GF-D8 (cell line): Measurements from ENCODE around the gene ART4.

Experiments
- DNase-seq: peaks from one replicate; lab custom pipeline; 2025; lab: John Stamatoyannopoulos, UW

ART4 gene

GRCh38 chr12:14850929-14851663 lies 7.8 kb upstream of the ART4 start:
- no peak for DNase-seq

- no peak for DNase-seq
Observed at GRCh38 chr12:14849661-14850060, 6.3 kb upstream of the ART4 start.

DNA sequence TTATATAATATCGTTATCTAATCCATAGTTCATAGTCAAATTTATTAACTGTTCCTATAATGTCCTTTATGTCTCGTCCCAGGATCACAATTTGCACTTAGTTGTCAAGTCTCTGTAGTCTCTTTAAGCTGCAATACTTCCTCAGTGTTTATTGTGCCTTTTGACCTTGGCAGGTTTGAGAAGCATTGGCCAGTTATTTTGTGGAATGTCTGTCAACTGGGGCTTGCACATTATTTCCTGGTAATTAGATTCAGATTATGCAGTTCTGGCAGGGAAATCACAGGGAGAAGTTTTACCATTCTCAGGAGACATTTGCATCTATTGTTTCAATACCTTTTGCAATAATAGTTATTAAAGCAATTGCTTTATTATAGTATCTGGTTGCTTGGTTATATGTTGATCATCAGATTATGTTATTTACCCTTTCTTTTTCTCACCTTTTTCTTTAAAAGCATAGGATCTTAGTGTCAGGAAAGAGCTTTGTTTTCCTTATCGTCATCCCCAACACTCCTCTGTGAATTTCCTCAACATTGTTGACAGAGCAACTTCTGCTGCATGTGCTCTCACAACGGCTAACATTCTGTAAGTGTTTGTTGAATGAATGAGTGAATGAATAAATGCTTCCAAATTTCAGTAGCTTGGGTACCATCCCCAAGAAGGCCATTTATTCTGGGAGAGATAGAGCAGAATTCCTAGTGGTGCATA lies 3.7 kb upstream of the ART4 start:
- no peak for DNase-seq

GRCh38 chr12:14846042-14846587 lies 2.8 kb upstream of the ART4 start:
- peak; percentile 1 for DNase-seq

GRCh38 chr12:14845350-14845750 lies 2.0 kb upstream of the ART4 start:
- DNase-seq = no peak

GRCh38 chr12:14844401-14844800 lies 1.1 kb upstream of the ART4 start:
- DNase-seq = no peak

DNA sequence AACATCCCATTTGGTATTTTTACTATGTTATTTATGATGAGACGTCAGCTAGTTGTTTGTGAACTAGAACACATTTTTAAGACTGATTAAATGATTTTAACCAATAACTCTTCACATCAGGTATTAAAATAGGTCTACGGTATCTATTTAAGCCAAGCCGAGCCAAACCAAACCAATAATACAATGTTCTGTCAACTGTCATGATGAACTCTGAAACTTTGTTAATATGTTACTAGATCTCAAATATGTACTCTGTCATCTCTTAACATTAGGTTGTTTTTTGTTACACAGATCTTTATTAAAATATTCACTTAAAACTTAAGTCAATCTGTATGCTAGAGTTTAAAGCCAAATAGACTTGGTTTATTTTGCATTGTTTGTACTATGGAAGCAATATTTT lies 1.0 kb downstream of the ART4 start:
- no peak for DNase-seq

GRCh38 chr12:14841761-14842160 lies 1.6 kb downstream of the ART4 start:
- no peak for DNase-seq

DNA sequence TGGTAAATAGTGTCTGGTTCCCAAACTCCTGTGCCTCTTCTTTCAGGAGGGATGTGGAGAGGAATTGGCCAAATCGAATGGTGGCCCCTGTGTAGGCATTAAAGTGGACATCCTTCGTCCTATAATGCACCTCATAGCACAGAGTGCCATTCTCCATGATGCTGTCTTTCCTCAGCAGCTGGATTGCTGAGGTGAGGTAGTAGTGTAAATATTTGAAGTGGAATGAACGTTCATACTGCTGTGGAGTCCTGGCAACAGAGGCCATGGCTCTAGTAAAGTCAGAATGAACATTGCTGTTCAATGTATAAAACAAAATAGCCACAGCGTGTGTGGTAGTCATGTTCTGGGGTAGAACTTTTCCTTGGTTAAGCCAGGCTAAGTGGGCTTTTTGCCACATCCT lies 2.7 kb downstream of the ART4 start:
- DNase-seq = no peak

- DNase-seq = no peak
Observed at GRCh38 chr12:14839262-14839661, 4.1 kb downstream of the ART4 start.

- DNase-seq = no peak
Observed at GRCh38 chr12:14836336-14837210, 6.8 kb downstream of the ART4 start.

DNA sequence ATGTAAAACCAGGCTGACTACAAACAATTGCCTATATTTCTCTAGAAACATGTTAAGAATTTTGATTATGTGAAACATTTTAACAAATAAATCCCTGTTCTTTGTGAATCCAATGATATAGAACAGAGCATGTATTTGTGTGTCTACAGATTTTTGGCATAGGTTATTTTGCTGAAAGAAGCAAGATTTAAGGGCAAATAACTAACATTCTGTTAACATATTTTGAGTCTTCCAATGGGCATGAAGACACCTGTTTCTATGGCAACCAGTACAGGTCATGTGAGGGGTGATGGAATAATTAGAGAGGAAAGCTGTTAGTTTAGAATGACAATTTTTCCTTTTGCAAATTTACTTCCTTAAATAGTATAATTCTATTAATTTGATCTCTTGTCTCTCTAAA lies 8.8 kb downstream of the ART4 start:
- DNase-seq = no peak

GRCh38 chr12:14833952-14834351 lies 9.4 kb downstream of the ART4 start:
- no peak for DNase-seq

- DNase-seq = no peak
Observed at GRCh38 chr12:14833336-14833735, 10.0 kb downstream of the ART4 start.

DNA sequence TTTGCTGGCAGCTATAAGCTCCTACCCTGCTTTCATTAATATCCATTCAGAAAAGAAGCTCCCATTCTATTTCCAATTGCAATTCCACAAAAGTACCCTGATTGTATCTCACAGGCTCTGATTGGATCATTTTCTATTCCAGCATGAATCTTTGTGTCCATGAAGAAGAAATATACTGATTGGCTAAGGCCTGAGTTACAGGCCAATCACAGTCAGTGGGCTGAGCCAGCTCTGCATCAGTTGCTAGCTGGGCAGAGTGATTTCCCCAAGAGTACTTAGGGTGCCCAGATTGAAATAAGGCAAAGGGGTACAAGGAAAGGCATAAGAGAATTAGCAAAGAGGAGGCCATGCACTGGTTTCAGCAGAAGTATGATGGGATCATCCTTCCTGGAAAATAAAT lies 14.4 kb downstream of the ART4 start:
- no peak for DNase-seq

GRCh38 chr12:14827043-14827442 lies 16.3 kb downstream of the ART4 start:
- no peak for DNase-seq

- DNase-seq = no peak
Observed at GRCh38 chr12:14826491-14826890, 16.8 kb downstream of the ART4 start.

DNA sequence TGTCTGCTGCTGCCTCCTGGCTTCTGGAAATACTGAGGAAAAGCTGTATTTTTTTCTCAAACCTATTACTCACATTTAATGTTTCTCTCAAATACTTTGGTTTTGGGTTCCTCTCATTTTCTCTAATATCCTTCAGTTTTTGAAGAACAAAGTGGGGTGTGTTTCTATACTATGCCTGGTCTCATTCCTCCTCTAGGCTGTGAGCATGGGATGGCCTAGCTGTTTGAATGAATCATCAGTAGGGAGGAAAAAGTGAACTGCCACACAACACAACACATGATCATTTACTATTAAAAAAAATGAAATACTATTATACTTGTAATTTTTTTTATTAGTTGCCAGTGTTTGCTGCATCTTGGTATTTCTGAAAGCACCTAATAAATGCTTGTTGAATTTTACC lies 18.1 kb downstream of the ART4 start:
- DNase-seq = no peak

GRCh38 chr12:14824012-14824634 lies 19.2 kb downstream of the ART4 start:
- DNase-seq = no peak

DNA sequence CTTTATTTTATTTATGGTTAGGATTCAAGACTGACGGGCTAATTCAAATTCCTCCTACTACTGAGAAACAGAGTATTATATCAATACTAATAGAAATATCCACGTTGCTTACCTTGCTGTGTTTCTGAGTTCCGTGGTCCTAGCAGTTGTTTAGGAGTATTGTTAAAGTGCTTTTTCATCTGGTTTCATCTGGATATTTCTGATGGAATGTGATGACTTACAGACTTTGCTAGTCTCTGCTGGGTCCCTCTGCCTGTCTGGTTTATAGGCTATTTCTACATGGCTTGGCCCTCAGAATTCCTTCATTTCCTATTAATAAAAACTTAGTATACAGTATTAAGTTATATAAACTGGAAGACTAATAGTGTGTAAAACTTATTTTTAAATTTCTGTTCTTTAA lies 29.3 kb downstream of the ART4 start, which contains the start of gene SMCO3:
Gene SMCO3 (minus strand): TSS at position 169 of the 400 bp plus-strand sequence. CDS start 7,502 bp downstream, outside the sequence.
- DNase-seq = no peak

DNA sequence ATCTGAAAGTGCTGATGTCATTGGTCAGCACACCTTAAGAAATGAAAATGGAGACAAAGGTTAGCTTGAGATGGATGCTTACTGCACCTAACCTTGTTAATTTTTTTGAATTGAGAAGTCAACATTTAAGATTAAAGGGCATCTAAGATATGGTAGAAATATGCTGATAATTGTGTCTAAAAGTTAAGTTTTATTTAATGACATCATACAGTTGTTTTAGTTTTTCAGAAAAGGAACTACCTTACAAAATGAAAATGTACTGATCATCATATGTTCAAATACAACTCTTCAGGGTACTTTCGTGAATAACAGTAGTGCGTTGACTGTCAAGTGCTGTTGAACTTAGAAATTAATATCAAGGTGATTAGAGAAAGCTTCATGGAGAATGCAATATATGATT lies 31.8 kb downstream of the ART4 start:
- DNase-seq = no peak

DNA sequence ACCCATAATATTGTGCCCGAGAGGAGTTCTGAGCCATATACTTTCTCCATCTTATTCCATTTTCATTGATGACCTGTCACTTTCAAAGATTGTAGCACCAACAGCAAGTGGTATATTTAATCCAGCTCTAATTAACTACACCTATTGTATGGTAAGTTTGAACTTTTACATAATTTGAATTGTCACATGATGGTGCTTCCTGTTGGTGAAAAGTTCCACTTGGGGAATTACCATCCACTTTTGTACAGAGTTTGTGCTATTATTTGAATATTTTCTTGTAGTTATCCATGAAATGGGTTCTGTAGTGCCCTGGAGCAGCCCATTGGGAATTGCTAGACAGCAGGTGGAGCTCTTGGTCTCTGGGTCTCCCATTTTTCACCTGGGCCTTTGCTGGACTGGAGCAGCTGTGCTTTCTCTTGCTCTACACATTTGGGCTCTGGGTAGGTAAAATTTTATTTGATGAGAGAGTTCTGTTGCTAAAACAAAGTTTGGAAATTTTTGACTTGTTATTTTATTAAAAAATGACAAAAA lies 32.3 kb downstream of the ART4 start:
- no peak for DNase-seq
